GM19372 (cell line): ENCODE data around the gene GNG13.

Experiments used
- ATAC-seq: cut with Tn5 transposase; IDR thresholded peaks from one replicate; pipeline ENCODE4 v1.9.1; 2021; ENCODE audit warnings: mild to moderate bottlenecking, low read depth, moderate library complexity; ENCODE audit not compliant: unreplicated experiment

GNG13 gene

GRCh38 chr16:815861-816260 is 15.3 kb upstream of the GNG13 start:
- no peak for ATAC-seq

GRCh38 chr16:814974-815373 is 14.4 kb upstream of the GNG13 start:
- ATAC-seq = no peak

GRCh38 chr16:813916-814412 is 13.4 kb upstream of the GNG13 start:
- ATAC-seq = no peak

GRCh38 chr16:813204-813915 is 12.8 kb upstream of the GNG13 start:
- no peak for ATAC-seq

- ATAC-seq = no peak
Measured at GRCh38 chr16:808085-808386, 7.5 kb upstream of the GNG13 start.

- peak; percentile 89 for ATAC-seq
Measured at GRCh38 chr16:807347-808084, 7.0 kb upstream of the GNG13 start.

GRCh38 chr16:805474-805873 is 4.9 kb upstream of the GNG13 start:
- ATAC-seq = no peak

GRCh38 chr16:804193-805048 is 3.9 kb upstream of the GNG13 start:
- no peak for ATAC-seq

- no peak for ATAC-seq
Measured at GRCh38 chr16:803754-804080, 3.2 kb upstream of the GNG13 start.

GRCh38 chr16:802914-803753 is 2.6 kb upstream of the GNG13 start:
- no peak for ATAC-seq

GRCh38 chr16:802461-802860 is 1.9 kb upstream of the GNG13 start:
- ATAC-seq = no peak

- ATAC-seq = no peak
Measured at GRCh38 chr16:801584-802363, 1.2 kb upstream of the GNG13 start.

GRCh38 chr16:800834-801511 is 439 bp upstream of the GNG13 start:
- ATAC-seq = no peak

- ATAC-seq = no peak
Measured at GRCh38 chr16:799111-799947, 1.2 kb downstream of the GNG13 start.

GRCh38 chr16:798666-799065 is 1.9 kb downstream of the GNG13 start:
- no peak for ATAC-seq

- ATAC-seq = no peak
Measured at GRCh38 chr16:797686-798085, 2.8 kb downstream of the GNG13 start.

GRCh38 chr16:797120-797420 is 3.5 kb downstream of the GNG13 start:
- no peak for ATAC-seq

- no peak for ATAC-seq
Measured at GRCh38 chr16:796296-797119, 4.0 kb downstream of the GNG13 start.
